Psoas muscle (tissue), 8 donors: ENCODE data around the gene ABCA7. TPM values are rescaled to one million over a fixed set of nuclear protein-coding genes. Genes with fewer than 3 reads are reported as not detected.

Experiments used
- ATAC-seq, 4 donors: fragments of 200-7000 bp; cut with Tn5 transposase; one replicate each; pipeline ENCODE4 v1.9.1; 2020; ENCODE audit warnings: moderate library complexity in 3 of 4, mild to moderate bottlenecking in 2 of 4
- DNase-seq, 2 donors: peaks; one replicate each; pipeline ENCODE4 v3.0.0-alpha.2; 2020
- H3K27ac ChIP-seq: fragments of 200-600 bp; one replicate; pipeline ENCODE4 v1.8.0; 2022
- H3K27me3 ChIP-seq, 3 donors: fragments of 200-600 bp in 1 of 3; one replicate each; pipeline versions ENCODE4 v1.6.1 to v1.8.0; 2013 to 2022; ENCODE audit warnings: low read length in 2 of 3, mild to moderate bottlenecking in 2 of 3, moderate library complexity in 1 of 3; ENCODE audit not compliant: insufficient read depth in 3 of 3
- H3K36me3 ChIP-seq, 2 donors: fragments of 200-600 bp in 1 of 2; one replicate each; pipeline versions ENCODE4 v1.6.1 to v1.8.0; 2013 to 2022; ENCODE audit warnings: low read depth in 1 of 2, mild to moderate bottlenecking in 1 of 2, moderate library complexity in 1 of 2; ENCODE audit not compliant: insufficient read depth in 1 of 2
- H3K4me1 ChIP-seq: fragments of 200-600 bp; one replicate; pipeline ENCODE4 v1.8.0; 2022
- H3K4me3 ChIP-seq: fragments of 200-600 bp; one replicate; pipeline ENCODE4 v1.8.0; 2022; ENCODE audit warnings: mild to moderate bottlenecking
- H3K9me3 ChIP-seq: fragments of 200-600 bp; one replicate; pipeline ENCODE4 v1.8.0; 2022
- CTCF ChIP-seq: fragments of 200-600 bp; IDR thresholded peaks from one replicate; pipeline ENCODE4 v1.8.0; 2022; ENCODE audit warnings: antibody characterized with exemption
- WGBS, 3 donors: extraction: QIAGEN DNeasy Blood & Tissue Kit; methylation state at CpG; one replicate each; pipeline versions ENCODE4 v1.1.6 to v1.1.7; 2013; 5-methylcytosine and 5-hydroxymethylcytosine counted together
- intact Hi-C, 2 donors: fragments of 100-400 bp; cut with DNase I; formaldehyde crosslinking; loops; one replicate each; pipeline versions ENCODE4 v1.11.0 to v1.14.2; 2022
- polyA plus RNA-seq, 3 donors: library from polyadenylated mRNA; stranded (reverse); fragments of 200-250 nt; gene quantifications; one replicate each; pipeline ENCODE4 v1.2.3, GENCODE V29; 2013
- total RNA-seq, 4 donors: library from RNA; stranded (reverse); fragmentation: NEBNext Ultra II Directional in 2 of 4; extraction: Animal tissue kit (Norgen Biotek cat#: 25700) in 2 of 4; gene quantifications; one replicate each; pipeline versions ENCODE4 v1.2.1 to v1.2.4, GENCODE V29; 2021 to 2023
- donor health status: healthy with polysubstance abuse.
- donor health status: DM: no; HTN: no; CAD: no; lungs with moderate emphysema.
- donor health status: Bipolar disorder and iron deficiency.
- donor health status: healthy.
- donor health status: DM: yes; HTN: yes; CAD: no.
- donor health status: DM: no; HTN: no; CAD: no.
- donor health status: DM: no; HTN: no; CAD: no.
- donor health status: DM: yes; HTN: yes; CAD: no.

Gene ABCA7
- total and polyA plus RNA-seq, 7 donors = 2.6 to 19.5 (median 10.1) TPM

- ATAC-seq (no peak), DNase-seq (no peak)
- H3K9me3 ChIP-seq = no peaks in the 10 kb centered on the region
- no peaks in the 10 kb centered on the region for H3K4me1 ChIP-seq
- H3K27ac ChIP-seq = no peak overlapping the region
- no peak for TF ChIP-seq CTCF
- intact Hi-C loops = no loop called here
- WGBS, 3 donors = 89 to 94% (median 93%) methylated on average over 17 to 18 of the region's 18 CpGs
- H3K4me3 ChIP-seq = no peak overlapping the region
- H3K36me3 ChIP-seq = peaks cover 3 to 29% of the 10 kb centered on the region in 2 donors
- peaks cover 0 to 39% (median 11%) of the 10 kb centered on the region in 3 donors for H3K27me3 ChIP-seq
Measured at GRCh38 chr19:994516-994915, 45.4 kb upstream of the ABCA7 start.

GRCh38 chr19:995051-995827 lies 44.7 kb upstream of the ABCA7 start:
- Histone ChIP-seq H3K4me3 (no peak overlapping the region), H3K36me3 (peaks cover 3 to 25% of the 10 kb centered on the region in 2 donors), H3K9me3 (no peaks in the 10 kb centered on the region), H3K27ac (no peak overlapping the region), H3K27me3 (peaks cover 0 to 46% (median 13%) of the 10 kb centered on the region in 3 donors), H3K4me1 (no peaks in the 10 kb centered on the region)
- TF ChIP-seq CTCF = no peak
- DNase-seq (no peak), ATAC-seq (no peak)
- intact Hi-C loops = no loop called here
- WGBS, 3 donors = 32 to 61% (median 41%) methylated on average over 25 to 26 of the region's 26 CpGs

GRCh38 chr19:996051-996838 lies 43.7 kb upstream of the ABCA7 start:
- DNase-seq = peak in 1 of 2 donors; percentile 59
- 4 to 6% (median 6%) methylated on average over 54 to 64 of the region's 64 CpGs for WGBS, 3 donors
- no peak for ATAC-seq
- Histone ChIP-seq H3K4me3 (no peak overlapping the region), H3K4me1 (no peaks in the 10 kb centered on the region), H3K36me3 (peaks cover 3 to 17% of the 10 kb centered on the region in 2 donors), H3K27me3 (peaks cover 0 to 56% (median 20%) of the 10 kb centered on the region in 3 donors), H3K27ac (no peak overlapping the region), H3K9me3 (no peaks in the 10 kb centered on the region)
- no peak for TF ChIP-seq CTCF
- intact Hi-C loops = no loop called here

- 7 to 20% (median 14%) methylated on average over 6 of the region's 6 CpGs for WGBS, 3 donors
- intact Hi-C loops = no loop called here
- no peaks in the 10 kb centered on the region for H3K4me1 ChIP-seq
- TF ChIP-seq CTCF = no peak
- no peak overlapping the region for H3K27ac ChIP-seq
- no peaks in the 10 kb centered on the region for H3K9me3 ChIP-seq
- peaks cover 3 to 9% of the 10 kb centered on the region in 2 donors for H3K36me3 ChIP-seq
- no peak for DNase-seq
- peaks cover 0 to 70% (median 31%) of the 10 kb centered on the region in 3 donors for H3K27me3 ChIP-seq
- no peak overlapping the region for H3K4me3 ChIP-seq
- no peak for ATAC-seq
Measured at GRCh38 chr19:998064-998463, 41.8 kb upstream of the ABCA7 start.
